Measurements from ENCODE around the gene ADH4. TPM values are rescaled to one million over a fixed set of nuclear protein-coding genes. Genes with fewer than 3 reads are reported as not detected.
"Not testable (repeated sequence)": the region's sequence is repeated elsewhere in the genome, so short reads cannot be mapped to it uniquely, and the experiment has no call there.

Gene ADH4
- total RNA-seq, 1 experiment from 2014 or later, result not detected

DNA sequence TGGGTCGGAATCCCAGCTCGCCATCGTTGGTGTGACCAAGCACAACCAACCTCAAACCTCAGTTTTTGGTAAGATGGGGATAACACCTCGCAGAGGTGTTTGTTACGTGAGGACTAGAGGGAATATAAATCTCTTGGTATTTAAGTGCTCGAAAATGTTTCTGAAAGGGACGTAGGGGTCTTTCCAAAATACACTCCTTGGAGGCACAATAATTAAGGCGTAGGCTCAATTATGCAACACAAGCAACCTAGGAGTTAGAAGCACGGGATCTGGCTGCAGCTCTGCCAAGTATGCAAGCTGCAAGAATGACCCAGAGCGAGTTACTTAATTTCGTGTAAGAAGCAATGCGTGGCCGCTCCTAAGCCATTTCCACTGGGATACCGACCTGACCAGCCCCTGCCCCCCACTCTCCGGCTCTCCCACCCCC lies 56.1 kb downstream of the ADH4 start:
- intact Hi-C loops (cut with micrococcal nuclease; ENCODE audit: unreplicated experiment), result no loop called here
- Histone ChIP-seq H3K9me3 (ENCODE audit: low read depth, low read length, poor library complexity, severe bottlenecking) (no peaks in the 10 kb centered on the region), H3K27ac (ENCODE audit: low read depth, low read length, poor library complexity, severe bottlenecking) (peak overlapping the region; percentile 88), H3K36me3 (ENCODE audit: insufficient read depth, low read length, poor library complexity, severe bottlenecking) (peaks cover 24% of the 10 kb centered on the region), H3K27me3 (replicated peaks; ENCODE audit: insufficient read depth, low read depth, low read length, poor library complexity) (no peaks in the 10 kb centered on the region), H3K4me1 (ENCODE audit: insufficient read depth, low read length, poor library complexity, severe bottlenecking) (no peaks in the 10 kb centered on the region), H3K4me3 (ENCODE audit: low read depth, low read length, poor library complexity, severe bottlenecking) (peak overlapping the region; percentile 61)
- BruUV-seq (replicated peaks), result TSS peak; percentile 64
- ChIA-PET CTCF (interaction anchor here (0.7 to 1.0 kb wide), 2 partner anchors 93 to 150 kb away, joined by 3 read pairs; partner anchors contain the start of gene METAP1), POLR2A (ENCODE audit: low non-redundant PET) (no interaction called here)
- peak; percentile 61 for DNase-seq (ENCODE audit: low spot score)
- TF ChIP-seq EZH2 (IDR thresholded peaks at IDR 0.05; ENCODE audit: borderline replicate concordance, low read depth, low read length, poor library complexity, severe bottlenecking), result no peak
- TF ChIP-seq, protein P1, sequence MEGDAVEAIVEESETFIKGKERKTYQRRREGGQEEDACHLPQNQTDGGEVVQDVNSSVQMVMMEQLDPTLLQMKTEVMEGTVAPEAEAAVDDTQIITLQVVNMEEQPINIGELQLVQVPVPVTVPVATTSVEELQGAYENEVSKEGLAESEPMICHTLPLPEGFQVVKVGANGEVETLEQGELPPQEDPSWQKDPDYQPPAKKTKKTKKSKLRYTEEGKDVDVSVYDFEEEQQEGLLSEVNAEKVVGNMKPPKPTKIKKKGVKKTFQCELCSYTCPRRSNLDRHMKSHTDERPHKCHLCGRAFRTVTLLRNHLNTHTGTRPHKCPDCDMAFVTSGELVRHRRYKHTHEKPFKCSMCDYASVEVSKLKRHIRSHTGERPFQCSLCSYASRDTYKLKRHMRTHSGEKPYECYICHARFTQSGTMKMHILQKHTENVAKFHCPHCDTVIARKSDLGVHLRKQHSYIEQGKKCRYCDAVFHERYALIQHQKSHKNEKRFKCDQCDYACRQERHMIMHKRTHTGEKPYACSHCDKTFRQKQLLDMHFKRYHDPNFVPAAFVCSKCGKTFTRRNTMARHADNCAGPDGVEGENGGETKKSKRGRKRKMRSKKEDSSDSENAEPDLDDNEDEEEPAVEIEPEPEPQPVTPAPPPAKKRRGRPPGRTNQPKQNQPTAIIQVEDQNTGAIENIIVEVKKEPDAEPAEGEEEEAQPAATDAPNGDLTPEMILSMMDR (conservative IDR thresholded peaks at IDR 0.05; ENCODE audit: low read depth, low read length), result no peak

DNA sequence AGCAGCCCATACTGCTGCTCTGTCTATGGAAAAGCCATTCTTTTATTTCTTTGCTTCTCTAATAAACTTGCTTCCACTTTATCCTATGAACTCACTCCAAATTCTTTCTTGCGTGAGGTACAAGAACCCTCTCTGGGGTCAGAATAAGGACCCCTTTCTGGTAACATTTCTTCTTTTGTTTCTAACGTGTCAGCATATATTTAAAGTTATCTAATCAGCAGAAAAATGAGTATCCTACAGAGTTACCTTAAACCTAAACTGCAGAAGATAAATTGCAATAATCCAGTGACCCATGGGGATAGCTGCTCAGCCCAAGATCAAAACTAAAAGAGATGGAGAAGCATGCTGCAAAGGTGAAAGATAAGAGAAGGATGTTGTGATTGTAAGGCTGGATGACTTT lies 59.5 kb downstream of the ADH4 start:
- no TSS peak for BruUV-seq (replicated peaks)
- Histone ChIP-seq H3K27ac (ENCODE audit: low read depth, low read length, poor library complexity, severe bottlenecking) (no peak overlapping the region), H3K9me3 (ENCODE audit: low read depth, low read length, poor library complexity, severe bottlenecking) (no peaks in the 10 kb centered on the region), H3K27me3 (replicated peaks; ENCODE audit: insufficient read depth, low read depth, low read length, poor library complexity) (no peaks in the 10 kb centered on the region), H3K36me3 (ENCODE audit: insufficient read depth, low read length, poor library complexity, severe bottlenecking) (peaks cover 58% of the 10 kb centered on the region), H3K4me1 (ENCODE audit: insufficient read depth, low read length, poor library complexity, severe bottlenecking) (no peaks in the 10 kb centered on the region), H3K4me3 (ENCODE audit: low read depth, low read length, poor library complexity, severe bottlenecking) (no peak overlapping the region)
- CTCF ChIA-PET, result no interaction called here
- intact Hi-C loops (cut with micrococcal nuclease; ENCODE audit: unreplicated experiment), result no loop called here
- POLR2A ChIA-PET (ENCODE audit: low non-redundant PET), result no interaction called here
- TF ChIP-seq, protein P1 (conservative IDR thresholded peaks at IDR 0.05; ENCODE audit: low read depth, low read length), result no peak
- no peak for TF ChIP-seq EZH2 (IDR thresholded peaks at IDR 0.05; ENCODE audit: borderline replicate concordance, low read depth, low read length, poor library complexity, severe bottlenecking)
- DNase-seq (ENCODE audit: low spot score), result no peak

DNA sequence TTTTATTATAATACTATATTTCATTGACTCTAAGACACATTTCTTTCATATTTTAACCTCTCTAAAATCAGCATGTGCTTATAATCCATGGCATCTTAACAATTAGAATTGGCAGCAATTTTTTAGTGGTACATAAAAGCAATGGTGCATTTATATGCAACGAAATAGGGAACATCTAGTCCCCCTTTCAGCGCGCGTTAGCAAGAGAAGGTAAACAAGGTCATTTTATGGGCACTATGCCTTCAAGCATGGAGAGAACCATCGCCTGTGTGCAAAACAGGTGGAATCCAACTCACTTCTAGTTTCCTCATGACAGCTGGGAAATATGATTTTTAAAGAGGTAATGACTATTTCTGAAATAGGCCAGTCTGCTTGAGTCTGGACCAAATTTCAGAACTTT lies 61.9 kb downstream of the ADH4 start:
- DNase-seq (ENCODE audit: low spot score), result no peak
- ChIA-PET POLR2A (ENCODE audit: low non-redundant PET) (no interaction called here), CTCF (no interaction called here)
- Histone ChIP-seq H3K36me3 (ENCODE audit: insufficient read depth, low read length, poor library complexity, severe bottlenecking) (peaks cover 82% of the 10 kb centered on the region), H3K27ac (ENCODE audit: low read depth, low read length, poor library complexity, severe bottlenecking) (no peak overlapping the region), H3K4me1 (ENCODE audit: insufficient read depth, low read length, poor library complexity, severe bottlenecking) (no peaks in the 10 kb centered on the region), H3K27me3 (replicated peaks; ENCODE audit: insufficient read depth, low read depth, low read length, poor library complexity) (no peaks in the 10 kb centered on the region), H3K4me3 (ENCODE audit: low read depth, low read length, poor library complexity, severe bottlenecking) (no peak overlapping the region), H3K9me3 (ENCODE audit: low read depth, low read length, poor library complexity, severe bottlenecking) (no peaks in the 10 kb centered on the region)
- no peak for TF ChIP-seq EZH2 (IDR thresholded peaks at IDR 0.05; ENCODE audit: borderline replicate concordance, low read depth, low read length, poor library complexity, severe bottlenecking)
- TF ChIP-seq, protein P1 (conservative IDR thresholded peaks at IDR 0.05; ENCODE audit: low read depth, low read length), result no peak
- BruUV-seq (replicated peaks), result no TSS peak
- intact Hi-C loops (cut with micrococcal nuclease; ENCODE audit: unreplicated experiment), result no loop called here

DNA sequence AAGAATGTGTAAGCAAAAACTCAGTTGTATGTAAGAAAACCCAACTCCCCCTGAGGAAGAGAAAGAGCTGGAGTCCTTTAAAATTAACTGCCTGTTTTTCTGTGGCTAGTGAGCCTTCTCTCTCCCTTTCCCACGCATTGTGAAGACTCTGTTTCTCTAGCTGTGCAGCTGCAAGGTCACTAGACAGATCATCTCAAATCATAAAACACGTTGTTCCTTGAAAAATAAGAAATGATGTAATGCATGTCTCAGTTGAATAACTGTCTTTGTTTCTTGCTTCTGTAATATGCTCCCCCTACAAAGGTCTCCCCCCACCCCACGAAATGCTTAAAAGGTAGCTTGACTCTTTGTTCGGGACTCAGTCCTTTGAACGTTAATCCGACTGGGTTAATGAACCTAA lies 63.2 kb downstream of the ADH4 start:
- intact Hi-C loops (cut with micrococcal nuclease; ENCODE audit: unreplicated experiment); H3K4me3 ChIP-seq (ENCODE audit: low read depth, low read length, poor library complexity, severe bottlenecking); H3K4me1 ChIP-seq (ENCODE audit: insufficient read depth, low read length, poor library complexity, severe bottlenecking); CTCF ChIA-PET; BruUV-seq (replicated peaks); POLR2A ChIA-PET (ENCODE audit: low non-redundant PET); H3K27me3 ChIP-seq (replicated peaks; ENCODE audit: insufficient read depth, low read depth, low read length, poor library complexity); DNase-seq (ENCODE audit: low spot score); H3K27ac ChIP-seq (ENCODE audit: low read depth, low read length, poor library complexity, severe bottlenecking); H3K9me3 ChIP-seq (ENCODE audit: low read depth, low read length, poor library complexity, severe bottlenecking): not testable (repeated sequence)
- H3K36me3 ChIP-seq (ENCODE audit: insufficient read depth, low read length, poor library complexity, severe bottlenecking), result peaks cover 96% of the 10 kb centered on the region

Measured in A673 (cell line).